ENCODE data around the gene CREG1. TPM values are rescaled to one million over a fixed set of nuclear protein-coding genes. Genes with fewer than 3 reads are reported as not detected.

CREG1 gene
- total RNA-seq, 4 donors from 2014 or later: 154 to 191 (median 164) TPM

DNA sequence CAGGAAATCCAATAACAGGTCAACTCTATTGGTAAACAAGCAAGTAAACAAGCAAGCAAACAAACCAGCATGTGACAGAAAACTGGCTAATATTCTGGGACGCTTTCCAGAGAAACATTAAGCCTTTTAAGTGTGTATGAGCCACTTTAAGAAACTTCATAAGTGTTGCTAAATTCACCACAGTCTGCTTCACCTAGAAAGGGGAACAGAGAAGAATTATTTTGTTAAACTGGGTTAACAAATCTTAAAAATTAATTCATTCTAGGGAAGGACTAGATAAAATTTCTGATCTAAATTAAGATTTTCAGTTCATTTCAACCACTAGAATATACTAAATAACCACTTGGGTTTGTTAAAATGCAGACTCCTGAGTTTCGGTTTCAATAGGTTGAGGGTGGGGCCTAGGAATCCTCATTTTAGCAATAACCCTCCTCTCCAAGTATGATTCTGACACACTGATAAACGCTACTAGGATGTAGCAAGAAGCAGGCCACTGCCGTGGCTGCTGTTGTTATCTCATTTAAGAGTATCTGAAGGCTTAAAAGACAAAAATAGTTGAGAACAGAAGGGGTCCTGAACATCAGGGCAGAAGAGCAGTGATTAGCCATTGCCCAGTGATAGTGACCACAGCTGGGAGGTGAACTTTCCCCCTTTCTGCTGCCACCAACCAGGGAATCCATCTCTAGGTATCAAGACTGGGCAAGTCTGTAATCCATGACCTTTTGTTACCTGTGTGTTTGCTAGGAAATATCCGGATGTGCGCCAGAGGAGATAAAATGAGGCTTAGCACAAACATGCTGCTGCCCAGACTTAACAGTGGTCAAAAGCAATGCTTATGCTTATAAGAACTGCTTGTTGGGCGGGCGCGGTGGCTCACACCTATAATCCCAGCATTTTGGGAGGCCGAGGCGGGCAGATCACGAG is 11.2 kb downstream of the CREG1 start:
- H3K36me3 ChIP-seq: peaks cover 0 to 50% (median 0%) of the 10 kb centered on the region in 3 donors
- no peak for DNase-seq (ENCODE audit: low spot score in 2 of 2)
- no peak overlapping the region for H3K4me3 ChIP-seq
- WGBS, 2 donors: 86 to 89% methylated on average over 12 of the region's 12 CpGs
- no peaks in the 10 kb centered on the region for H3K4me1 ChIP-seq
- H3K27ac ChIP-seq: peak overlapping the region in 1 of 4 donors; percentile 3
- TF ChIP-seq, protein P1, sequence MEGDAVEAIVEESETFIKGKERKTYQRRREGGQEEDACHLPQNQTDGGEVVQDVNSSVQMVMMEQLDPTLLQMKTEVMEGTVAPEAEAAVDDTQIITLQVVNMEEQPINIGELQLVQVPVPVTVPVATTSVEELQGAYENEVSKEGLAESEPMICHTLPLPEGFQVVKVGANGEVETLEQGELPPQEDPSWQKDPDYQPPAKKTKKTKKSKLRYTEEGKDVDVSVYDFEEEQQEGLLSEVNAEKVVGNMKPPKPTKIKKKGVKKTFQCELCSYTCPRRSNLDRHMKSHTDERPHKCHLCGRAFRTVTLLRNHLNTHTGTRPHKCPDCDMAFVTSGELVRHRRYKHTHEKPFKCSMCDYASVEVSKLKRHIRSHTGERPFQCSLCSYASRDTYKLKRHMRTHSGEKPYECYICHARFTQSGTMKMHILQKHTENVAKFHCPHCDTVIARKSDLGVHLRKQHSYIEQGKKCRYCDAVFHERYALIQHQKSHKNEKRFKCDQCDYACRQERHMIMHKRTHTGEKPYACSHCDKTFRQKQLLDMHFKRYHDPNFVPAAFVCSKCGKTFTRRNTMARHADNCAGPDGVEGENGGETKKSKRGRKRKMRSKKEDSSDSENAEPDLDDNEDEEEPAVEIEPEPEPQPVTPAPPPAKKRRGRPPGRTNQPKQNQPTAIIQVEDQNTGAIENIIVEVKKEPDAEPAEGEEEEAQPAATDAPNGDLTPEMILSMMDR (IDR thresholded peaks at IDR 0.05): no peak
- TF ChIP-seq EP300 (IDR thresholded peaks at IDR 0.05) (no peak), POLR2A (IDR thresholded peaks at IDR 0.05) (no peak)
- no peaks in the 10 kb centered on the region for H3K27me3 ChIP-seq
- H3K9me3 ChIP-seq: no peaks in the 10 kb centered on the region

GRCh38 chr1:167541610-167542009 is 12.0 kb downstream of the CREG1 start:
- Histone ChIP-seq H3K27me3 (no peaks in the 10 kb centered on the region), H3K4me3 (no peak overlapping the region), H3K4me1 (no peaks in the 10 kb centered on the region), H3K36me3 (peaks cover 0 to 43% (median 0%) of the 10 kb centered on the region in 3 donors), H3K9me3 (no peaks in the 10 kb centered on the region), H3K27ac (no peak overlapping the region)
- no peak for DNase-seq (ENCODE audit: low spot score in 2 of 2)
- WGBS, 2 donors: 13 to 15% methylated on average over 1 of the region's 1 CpG
- TF ChIP-seq EP300 (IDR thresholded peaks at IDR 0.05) (no peak), POLR2A (IDR thresholded peaks at IDR 0.05) (no peak)
- TF ChIP-seq, protein P1 (IDR thresholded peaks at IDR 0.05): no peak

- no peak for DNase-seq (ENCODE audit: low spot score in 2 of 2)
- no peak for TF ChIP-seq EP300 (IDR thresholded peaks at IDR 0.05)
- Histone ChIP-seq H3K27me3 (no peaks in the 10 kb centered on the region), H3K4me1 (no peaks in the 10 kb centered on the region), H3K4me3 (no peak overlapping the region), H3K36me3 (peaks cover 0 to 36% (median 0%) of the 10 kb centered on the region in 3 donors), H3K9me3 (no peaks in the 10 kb centered on the region), H3K27ac (no peak overlapping the region)
Observed at GRCh38 chr1:167541003-167541402, 12.6 kb downstream of the CREG1 start.

GRCh38 chr1:167538657-167539056 is 14.9 kb downstream of the CREG1 start:
- Histone ChIP-seq H3K4me3 (no peak overlapping the region), H3K4me1 (no peaks in the 10 kb centered on the region), H3K27ac (no peak overlapping the region), H3K27me3 (no peaks in the 10 kb centered on the region), H3K36me3 (peaks cover 0 to 16% (median 0%) of the 10 kb centered on the region in 3 donors), H3K9me3 (no peaks in the 10 kb centered on the region)
- DNase-seq (ENCODE audit: low spot score in 2 of 2): no peak
- TF ChIP-seq, protein P1 (IDR thresholded peaks at IDR 0.05): no peak
- no peak for TF ChIP-seq EP300 (IDR thresholded peaks at IDR 0.05)
- TF ChIP-seq POLR2A (IDR thresholded peaks at IDR 0.05): no peak
- whole genome bisulfite sequencing, 2 donors: 35 to 41% methylated on average over 5 of the region's 5 CpGs

- Histone ChIP-seq H3K9me3 (no peaks in the 10 kb centered on the region), H3K27ac (no peak overlapping the region), H3K4me1 (peaks cover 0 to 4% (median 0%) of the 10 kb centered on the region in 4 donors), H3K4me3 (no peak overlapping the region), H3K27me3 (no peaks in the 10 kb centered on the region), H3K36me3 (no peaks in the 10 kb centered on the region)
- DNase-seq (ENCODE audit: low spot score in 2 of 2): peak in 1 of 2 donors; percentile 76
- 12 to 16% methylated on average over 7 to 8 of the region's 8 CpGs for WGBS, 2 donors
- no peak for TF ChIP-seq EP300 (IDR thresholded peaks at IDR 0.05)
- TF ChIP-seq, protein P1 (IDR thresholded peaks at IDR 0.05): peak; percentile 79 to 89 (median 84)
- TF ChIP-seq POLR2A (IDR thresholded peaks at IDR 0.05): no peak
Observed at GRCh38 chr1:167533851-167534300, 19.7 kb downstream of the CREG1 start.
